ENCODE data around the gene CDK5RAP2.

- no peak for TF ChIP-seq CTCF (IDR thresholded peaks at IDR 0.05; ENCODE audit: insufficient read depth, low read length)
- TF ChIP-seq POLR2AphosphoS5 (IDR thresholded peaks at IDR 0.05; ENCODE audit: low read depth), result no peak
- TF ChIP-seq REST (IDR thresholded peaks at IDR 0.05; ENCODE audit: insufficient replicate concordance, low read depth), result no peak
- no peak for TF ChIP-seq GABPA (IDR thresholded peaks at IDR 0.05; ENCODE audit: low read depth)
- TF ChIP-seq SPI1 (IDR thresholded peaks at IDR 0.05; ENCODE audit: borderline replicate concordance, low read depth), result no peak
Observed at GRCh38 chr9:120626512-120626911, 46.5 kb upstream of the CDK5RAP2 start.
